ENCODE measurements around the gene DNAH14. TPM values are rescaled to one million over a fixed set of nuclear protein-coding genes. Genes with fewer than 3 reads are reported as not detected.

DNAH14 gene
- polyA plus RNA-seq, 4 donors: 15.2 to 21.3 (median 17.4) TPM

DNA sequence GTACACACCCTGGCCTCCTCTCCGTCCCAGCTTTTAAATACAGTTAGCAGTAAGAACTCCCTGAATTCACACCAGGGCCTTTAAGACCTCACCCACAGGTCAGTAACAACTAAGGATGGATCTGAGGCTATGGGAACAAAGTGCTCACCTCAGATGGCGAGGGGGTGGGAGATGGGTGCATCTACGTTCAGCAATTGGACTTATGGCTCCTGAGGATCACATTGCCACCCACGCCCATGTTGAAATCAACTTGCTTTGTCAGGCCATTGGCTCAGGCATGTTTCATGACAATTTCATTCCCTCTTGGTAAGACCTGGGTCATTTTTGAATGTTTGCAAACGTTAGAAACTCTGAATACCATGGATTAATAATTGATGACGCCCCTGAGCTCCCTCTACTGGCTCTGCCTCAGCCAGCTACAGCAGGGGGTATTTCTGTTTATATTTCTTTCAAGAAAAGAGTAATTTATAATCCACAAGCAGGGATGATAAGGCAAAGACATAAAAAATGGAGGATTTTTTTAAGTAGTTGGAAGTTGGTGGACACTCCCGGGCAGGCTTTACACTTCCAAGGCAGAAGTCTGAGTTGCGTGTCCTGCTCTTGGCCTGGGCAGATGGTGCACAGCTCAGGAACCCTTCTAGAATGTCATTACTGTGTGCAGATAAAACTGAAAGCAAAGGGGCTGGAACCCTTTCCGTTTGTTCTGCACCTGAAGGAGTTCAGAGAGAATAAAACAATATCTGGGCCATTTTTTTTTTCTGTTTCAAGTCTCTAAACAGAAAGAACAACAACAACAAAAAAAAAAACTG lies 512.0 kb downstream of the DNAH14 start:
- DNase-seq (ENCODE audit: low read depth in 4 of 4, low spot score in 3 of 4): no peak

DNA sequence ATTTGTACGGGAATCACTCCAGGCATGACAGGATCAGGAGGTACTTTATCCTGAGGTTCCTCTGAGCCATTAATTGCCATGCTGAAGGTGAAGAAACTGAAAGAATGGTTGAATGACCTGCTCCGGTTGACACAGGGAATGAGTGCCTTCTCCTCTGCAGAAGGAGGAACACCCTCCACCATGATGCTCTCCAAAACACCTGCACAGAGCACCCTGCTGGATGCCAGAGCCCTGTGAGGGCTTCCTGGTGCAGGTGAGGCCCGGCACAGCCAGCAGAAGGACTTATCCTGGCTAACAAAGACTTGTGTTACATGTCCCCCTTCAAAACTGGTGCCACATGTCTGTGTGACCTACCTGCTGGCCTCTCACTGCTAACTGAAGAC lies 512.6 kb downstream of the DNAH14 start:
- no peak for DNase-seq (ENCODE audit: low read depth in 4 of 4, low spot score in 3 of 4)

DNA sequence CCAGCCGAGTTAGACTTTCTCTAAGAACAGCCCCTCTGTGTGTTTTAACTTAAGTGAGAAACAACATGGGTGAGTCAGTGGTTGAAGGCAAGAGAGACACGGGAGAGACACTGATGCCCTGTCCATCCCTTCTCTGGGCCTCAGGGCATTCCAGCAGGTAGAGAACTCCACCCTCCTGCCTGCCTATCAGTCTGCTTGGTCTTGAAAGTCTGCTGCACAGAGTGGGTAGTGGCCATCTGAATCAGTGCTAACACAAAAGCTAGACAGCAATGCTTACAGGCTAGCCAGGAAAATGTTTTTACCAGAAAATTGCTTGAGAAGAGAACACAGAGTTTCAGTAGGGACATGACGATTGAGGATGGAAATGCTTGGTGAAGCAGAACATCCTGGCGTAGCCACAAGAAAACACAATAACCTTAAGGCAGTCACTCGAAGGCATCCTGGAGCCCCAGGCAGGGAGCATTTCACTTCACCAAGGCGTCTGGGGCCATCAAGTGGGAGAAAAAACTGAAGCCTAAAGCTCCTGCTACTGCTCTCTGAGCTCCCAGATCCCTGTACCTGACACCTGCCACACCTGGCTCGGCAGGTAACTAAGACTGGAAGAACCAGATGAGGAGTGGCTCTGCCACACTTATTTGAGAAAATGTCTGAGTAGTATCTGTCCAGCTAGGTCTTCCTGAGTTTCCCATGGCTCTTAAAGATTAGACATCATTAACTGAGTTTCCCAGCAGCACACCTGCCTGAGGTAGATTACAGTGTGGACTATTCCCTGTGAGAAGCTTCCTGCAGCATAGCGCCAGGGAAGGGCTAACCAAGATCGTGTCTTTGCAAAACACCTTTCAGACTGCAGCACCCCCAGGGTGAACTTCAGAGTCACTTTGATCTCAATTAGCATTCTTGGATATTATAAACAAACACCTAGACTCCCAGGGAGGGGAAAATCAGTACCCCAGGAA lies 516.4 kb downstream of the DNAH14 start:
- no peak for DNase-seq (ENCODE audit: low read depth in 4 of 4, low spot score in 3 of 4)

DNA sequence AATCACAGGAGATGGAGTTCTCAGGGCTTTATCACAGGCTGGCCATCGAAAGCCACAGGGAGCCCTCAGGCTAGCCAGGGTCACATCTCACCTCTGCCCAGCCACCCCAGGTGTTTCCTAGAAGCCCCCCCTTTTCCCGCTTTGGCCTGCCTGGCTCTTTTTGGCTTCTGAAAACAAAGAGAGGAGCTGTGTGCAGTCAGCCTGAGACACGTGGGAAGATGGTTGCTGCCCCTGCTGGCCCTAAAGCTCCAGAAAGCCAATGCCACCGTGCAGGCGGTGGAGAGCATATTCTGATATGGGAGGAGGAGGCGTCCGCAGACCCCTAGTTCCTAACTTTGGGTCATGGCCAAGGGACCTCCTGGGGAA lies 517.1 kb downstream of the DNAH14 start:
- DNase-seq (ENCODE audit: low read depth in 4 of 4, low spot score in 3 of 4): no peak

DNA sequence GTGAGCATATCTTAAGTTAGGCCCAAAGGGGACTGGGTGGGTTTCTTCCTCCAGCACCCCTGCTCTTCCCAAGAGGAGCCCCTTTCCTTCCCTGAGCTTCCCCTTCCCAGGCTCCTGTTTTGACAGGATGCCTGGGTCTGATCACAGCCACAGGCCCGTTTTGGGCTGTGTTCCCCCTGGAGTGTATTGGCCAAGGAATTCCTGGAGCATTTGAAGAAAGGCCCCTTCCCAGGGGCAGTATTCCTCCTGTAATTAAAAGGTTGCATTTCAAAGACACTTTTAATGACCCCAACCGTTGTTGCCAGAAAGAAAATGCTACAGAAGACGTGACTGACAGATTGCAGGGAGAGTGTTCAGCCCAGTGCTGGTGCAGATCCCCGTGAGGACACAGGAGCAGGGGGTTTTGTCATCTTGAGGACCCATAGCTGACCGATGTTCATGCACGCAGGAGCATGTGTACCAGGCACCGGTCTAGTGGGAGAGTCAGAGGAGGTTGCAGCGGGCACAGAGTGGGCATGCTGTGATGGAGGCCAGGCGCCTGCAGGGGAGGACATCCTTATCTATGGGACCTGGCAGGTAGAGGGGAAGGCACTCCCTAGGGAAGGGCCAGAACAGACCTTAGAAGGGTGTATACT lies 517.6 kb downstream of the DNAH14 start:
- no peak for DNase-seq (ENCODE audit: low read depth in 4 of 4, low spot score in 3 of 4)

DNA sequence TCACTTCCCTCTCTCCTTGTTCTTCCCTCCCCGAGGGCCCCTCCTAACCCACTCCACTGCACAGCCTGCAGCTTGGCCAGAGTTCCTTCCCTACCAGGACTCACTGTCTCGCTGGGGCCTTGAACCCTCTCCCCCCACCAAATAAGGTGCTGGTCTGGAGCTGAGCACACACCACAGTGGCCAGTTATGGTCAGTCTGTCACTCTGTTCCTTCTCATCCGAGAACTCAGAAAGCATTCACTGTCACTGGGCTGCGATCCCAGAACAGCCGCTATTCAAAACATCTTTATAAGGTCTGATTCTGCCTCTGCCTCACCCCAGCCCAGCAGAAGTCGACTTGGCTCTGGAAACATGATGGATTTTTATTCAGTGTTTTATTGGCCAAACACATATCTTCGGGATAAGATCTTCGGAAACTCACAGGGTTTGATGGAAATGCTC lies 518.2 kb downstream of the DNAH14 start:
- no peak for DNase-seq (ENCODE audit: low read depth in 4 of 4, low spot score in 3 of 4)

DNA sequence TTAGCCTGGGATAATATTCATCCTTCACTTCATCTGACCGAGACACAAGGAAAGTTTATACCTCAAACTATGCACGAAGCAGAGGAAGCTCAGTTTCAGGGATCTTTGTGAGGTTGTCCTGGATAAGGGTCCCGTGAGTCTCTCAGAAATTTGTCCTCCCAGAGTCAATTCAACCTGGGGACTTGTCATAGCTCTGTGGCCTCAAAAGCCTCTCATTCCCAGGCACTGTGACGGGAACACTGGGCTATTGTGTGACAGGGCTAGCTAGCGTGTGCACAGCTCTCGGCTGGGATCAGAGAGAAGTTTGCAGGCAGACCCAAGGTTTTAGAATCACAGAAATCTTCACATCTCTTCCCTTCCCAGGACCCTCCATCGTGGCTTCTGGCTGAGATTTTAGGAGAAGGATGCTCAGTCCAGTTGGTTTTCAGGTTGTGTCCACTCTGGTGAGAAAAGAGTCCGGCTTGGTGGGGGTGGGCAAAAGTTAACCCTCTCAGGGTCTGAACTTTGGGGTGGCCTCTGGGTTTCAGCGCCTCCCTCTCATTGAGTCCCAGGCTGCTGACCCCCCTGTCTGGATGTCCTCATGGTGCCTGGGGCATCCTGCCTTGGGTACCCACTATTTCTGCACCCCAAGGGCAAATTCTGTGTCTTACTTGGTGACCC lies 518.8 kb downstream of the DNAH14 start:
- DNase-seq (ENCODE audit: low read depth in 4 of 4, low spot score in 3 of 4): no peak

Data from left renal pelvis (tissue), 4 donors.